GM10248 (cell line): ENCODE results near the gene CDHR4.

Experiments
- CTCF ChIA-PET: fragments of 300-600 bp; sonication (Branson Sonifier 250); formaldehyde crosslinking; extraction: SDS; loops from one replicate; lab custom pipeline; 2021; ENCODE audit warnings: antibody characterized with exemption; lab: Yijun Ruan, JAX
- POLR2A ChIA-PET: fragments of 350-650 bp; sonication (Branson Sonifier 250); formaldehyde crosslinking; extraction: SDS; loops from one replicate; lab custom pipeline; 2020; ENCODE audit warnings: antibody characterized with exemption; lab: Yijun Ruan, JAX
- DNase-seq: peaks from one replicate; pipeline ENCODE4 v3.0.0; 2012; ENCODE audit errors: extremely low spot score
- CTCF ChIP-seq: IDR thresholded peaks from 2 replicates; pipeline ENCODE4 v1.5.1; 2012; ENCODE audit warnings: mild to moderate bottlenecking, low read depth; ENCODE audit errors: extremely low read depth, missing control alignments, control extremely low read depth

CDHR4 gene

GRCh38 chr3:49747792-49748480, 51.7 kb downstream of the CDHR4 start:
- TF ChIP-seq CTCF, result no peak
- CTCF ChIA-PET, result interaction anchor here (1.3 kb wide), 2 partner anchors 9 to 91 kb away, joined by 4 to 5 read pairs; no protein-coding TSS in a partner anchor
- DNase-seq, result no peak
- POLR2A ChIA-PET, result no interaction called here

GRCh38 chr3:49745986-49746385, 53.7 kb downstream of the CDHR4 start:
- no peak for DNase-seq
- POLR2A ChIA-PET, result no interaction called here
- CTCF ChIA-PET, result interaction anchor here (1.8 kb wide), 1 partner anchor 57 kb away, joined by 7 read pairs; the partner anchor contains the start of gene INKA1
- no peak for TF ChIP-seq CTCF
